Skeletal muscle satellite cell (primary cell): ENCODE results near the gene MAPRE3.

ENCODE experiments used
- H3K27me3 ChIP-seq: 2 replicates; pipeline ENCODE4 v1.7.0; 2013; ENCODE audit warnings: low read length; ENCODE audit not compliant: control insufficient read depth, insufficient read depth
- H3K36me3 ChIP-seq: 2 replicates; pipeline ENCODE4 v1.7.0; 2013; ENCODE audit warnings: mild to moderate bottlenecking, control low read depth, low read length; ENCODE audit not compliant: insufficient read depth
- H3K4me1 ChIP-seq: 2 replicates; pipeline ENCODE4 v1.7.0; 2013; ENCODE audit warnings: low read length; ENCODE audit not compliant: control insufficient read depth, insufficient read depth
- H3K4me2 ChIP-seq: 2 replicates; pipeline ENCODE4 v1.7.0; 2013; ENCODE audit warnings: mild to moderate bottlenecking, low read length
- H3K4me3 ChIP-seq: 2 replicates; pipeline ENCODE4 v1.7.0; 2013; ENCODE audit warnings: low read length
- H3K9ac ChIP-seq: 2 replicates; pipeline ENCODE4 v1.7.0; 2013; ENCODE audit warnings: mild to moderate bottlenecking, low read depth, low read length, moderate library complexity
- H3K9me3 ChIP-seq: replicated peaks from 2 replicates; pipeline ENCODE4 v1.7.0; 2013; ENCODE audit warnings: mild to moderate bottlenecking, control low read depth, low read length

MAPRE3 gene

GRCh38 chr2:26936855-26937254, 33.6 kb upstream of the MAPRE3 start:
- no peak overlapping the region for H3K9ac ChIP-seq
- peaks cover 73% of the 10 kb centered on the region for H3K27me3 ChIP-seq
- no peaks in the 10 kb centered on the region for H3K4me1 ChIP-seq
- H3K4me3 ChIP-seq: no peak overlapping the region
- no peak overlapping the region for H3K4me2 ChIP-seq
- H3K36me3 ChIP-seq: no peaks in the 10 kb centered on the region
- H3K9me3 ChIP-seq: no peaks in the 10 kb centered on the region

- no peak overlapping the region for H3K4me3 ChIP-seq
- no peaks in the 10 kb centered on the region for H3K4me1 ChIP-seq
- H3K9ac ChIP-seq: no peak overlapping the region
- no peaks in the 10 kb centered on the region for H3K36me3 ChIP-seq
- no peaks in the 10 kb centered on the region for H3K9me3 ChIP-seq
- H3K27me3 ChIP-seq: peaks cover 74% of the 10 kb centered on the region
- H3K4me2 ChIP-seq: no peak overlapping the region
These were observed 31.9 kb upstream of the MAPRE3 start for GRCh38 chr2:26938399-26939118.

- no peaks in the 10 kb centered on the region for H3K4me1 ChIP-seq
- no peak overlapping the region for H3K4me3 ChIP-seq
- no peaks in the 10 kb centered on the region for H3K36me3 ChIP-seq
- H3K27me3 ChIP-seq: peaks cover 72% of the 10 kb centered on the region
- no peak overlapping the region for H3K9ac ChIP-seq
- no peak overlapping the region for H3K4me2 ChIP-seq
- no peaks in the 10 kb centered on the region for H3K9me3 ChIP-seq
These were observed 30.4 kb upstream of the MAPRE3 start for GRCh38 chr2:26940001-26940400.

- H3K9ac ChIP-seq: no peak overlapping the region
- no peaks in the 10 kb centered on the region for H3K36me3 ChIP-seq
- peaks cover 73% of the 10 kb centered on the region for H3K27me3 ChIP-seq
- no peaks in the 10 kb centered on the region for H3K4me1 ChIP-seq
- no peaks in the 10 kb centered on the region for H3K9me3 ChIP-seq
- no peak overlapping the region for H3K4me3 ChIP-seq
- H3K4me2 ChIP-seq: no peak overlapping the region
These were observed 29.0 kb upstream of the MAPRE3 start for GRCh38 chr2:26941486-26941885.

- Histone ChIP-seq H3K27me3 (peaks cover 79% of the 10 kb centered on the region), H3K9ac (no peak overlapping the region), H3K36me3 (no peaks in the 10 kb centered on the region), H3K4me2 (no peak overlapping the region), H3K4me3 (no peak overlapping the region), H3K9me3 (no peaks in the 10 kb centered on the region), H3K4me1 (peaks cover 7% of the 10 kb centered on the region)
These were observed 27.7 kb upstream of the MAPRE3 start for GRCh38 chr2:26942543-26943295.

- Histone ChIP-seq H3K4me3 (no peak overlapping the region), H3K9ac (no peak overlapping the region), H3K9me3 (no peaks in the 10 kb centered on the region), H3K36me3 (no peaks in the 10 kb centered on the region), H3K4me2 (no peak overlapping the region), H3K27me3 (peaks cover 82% of the 10 kb centered on the region), H3K4me1 (peaks cover 7% of the 10 kb centered on the region)
These were observed 24.3 kb upstream of the MAPRE3 start for GRCh38 chr2:26945991-26946750.

GRCh38 chr2:26946841-26947784, 23.3 kb upstream of the MAPRE3 start:
- H3K9me3 ChIP-seq: no peaks in the 10 kb centered on the region
- peak overlapping the region; percentile 47 for H3K4me2 ChIP-seq
- H3K9ac ChIP-seq: no peak overlapping the region
- no peaks in the 10 kb centered on the region for H3K36me3 ChIP-seq
- H3K4me1 ChIP-seq: peaks cover 7% of the 10 kb centered on the region
- H3K27me3 ChIP-seq: peaks cover 82% of the 10 kb centered on the region
- no peak overlapping the region for H3K4me3 ChIP-seq

- H3K9me3 ChIP-seq: no peaks in the 10 kb centered on the region
- H3K4me3 ChIP-seq: no peak overlapping the region
- H3K27me3 ChIP-seq: peaks cover 75% of the 10 kb centered on the region
- no peak overlapping the region for H3K9ac ChIP-seq
- H3K4me1 ChIP-seq: peaks cover 7% of the 10 kb centered on the region
- no peak overlapping the region for H3K4me2 ChIP-seq
- no peaks in the 10 kb centered on the region for H3K36me3 ChIP-seq
These were observed 21.6 kb upstream of the MAPRE3 start for GRCh38 chr2:26948800-26949199.

- Histone ChIP-seq H3K4me3 (no peak overlapping the region), H3K27me3 (peaks cover 80% of the 10 kb centered on the region), H3K36me3 (no peaks in the 10 kb centered on the region), H3K4me1 (peaks cover 7% of the 10 kb centered on the region), H3K9ac (no peak overlapping the region), H3K9me3 (no peaks in the 10 kb centered on the region), H3K4me2 (no peak overlapping the region)
These were observed 20.2 kb upstream of the MAPRE3 start for GRCh38 chr2:26950246-26950645.

GRCh38 chr2:26951236-26951635, 19.2 kb upstream of the MAPRE3 start:
- Histone ChIP-seq H3K27me3 (peaks cover 78% of the 10 kb centered on the region), H3K4me2 (no peak overlapping the region), H3K4me3 (no peak overlapping the region), H3K4me1 (peaks cover 7% of the 10 kb centered on the region), H3K9me3 (no peaks in the 10 kb centered on the region), H3K9ac (no peak overlapping the region), H3K36me3 (no peaks in the 10 kb centered on the region)

GRCh38 chr2:26952374-26952773, 18.1 kb upstream of the MAPRE3 start:
- Histone ChIP-seq H3K36me3 (no peaks in the 10 kb centered on the region), H3K4me2 (no peak overlapping the region), H3K4me1 (peaks cover 2% of the 10 kb centered on the region), H3K9me3 (no peaks in the 10 kb centered on the region), H3K27me3 (peaks cover 72% of the 10 kb centered on the region), H3K4me3 (no peak overlapping the region), H3K9ac (no peak overlapping the region)
